Suprapubic skin (tissue), 3 donors: Measurements from ENCODE around the gene RNF217.

Experiments
- CTCF ChIP-seq, 2 donors: fragments of 200-600 bp in 1 of 2; fragments of 450-650 bp in 1 of 2; sonication (generic) in 1 of 2; IDR thresholded peaks; one replicate each; pipeline ENCODE4 v1.5.1; 2016 to 2019; ENCODE audit warnings: antibody characterized with exemption in 2 of 2, mild to moderate bottlenecking in 1 of 2, moderate library complexity in 1 of 2
- POLR2A ChIP-seq, 2 donors: fragments of 450-650 bp; IDR thresholded peaks; one replicate each; pipeline ENCODE4 v1.6.1; 2017; ENCODE audit warnings: antibody characterized with exemption in 2 of 2, mild to moderate bottlenecking in 2 of 2, moderate library complexity in 2 of 2

GRCh38 chr6:125112934-125113333 lies 150.7 kb downstream of the RNF217 start:
- TF ChIP-seq CTCF (IDR thresholded peaks at IDR 0.05), result no peak
- TF ChIP-seq POLR2A (IDR thresholded peaks at IDR 0.05), result no peak
